Measurements from ENCODE around the gene TMEM40.
"Not testable (repeated sequence)": the region's sequence is repeated elsewhere in the genome, so short reads cannot be mapped to it uniquely, and the experiment has no call there.

Gene TMEM40

GRCh38 chr3:12775970-12776369 lies 16.9 kb upstream of the TMEM40 start:
- not testable (repeated sequence) for DNase-seq (ENCODE audit: low read depth in 2 of 2)

- no peak for DNase-seq (ENCODE audit: low read depth in 2 of 2)
Observed at GRCh38 chr3:12775226-12775625, 16.2 kb upstream of the TMEM40 start.

GRCh38 chr3:12774619-12775018 lies 15.6 kb upstream of the TMEM40 start:
- no peak for DNase-seq (ENCODE audit: low read depth in 2 of 2)

GRCh38 chr3:12773710-12774086 lies 14.6 kb upstream of the TMEM40 start:
- DNase-seq (ENCODE audit: low read depth in 2 of 2): no peak

- no peak for DNase-seq (ENCODE audit: low read depth in 2 of 2)
Observed at GRCh38 chr3:12773030-12773709, 14.1 kb upstream of the TMEM40 start.

- no peak for DNase-seq (ENCODE audit: low read depth in 2 of 2)
Observed at GRCh38 chr3:12772462-12772861, 13.4 kb upstream of the TMEM40 start.

- no peak for DNase-seq (ENCODE audit: low read depth in 2 of 2)
Observed at GRCh38 chr3:12771236-12771635, 12.2 kb upstream of the TMEM40 start.

- no peak for DNase-seq (ENCODE audit: low read depth in 2 of 2)
Observed at GRCh38 chr3:12769761-12770160, 10.7 kb upstream of the TMEM40 start.

GRCh38 chr3:12768579-12769527 lies 9.8 kb upstream of the TMEM40 start:
- no peak for DNase-seq (ENCODE audit: low read depth in 2 of 2)

GRCh38 chr3:12766541-12766940 lies 7.5 kb upstream of the TMEM40 start:
- no peak for DNase-seq (ENCODE audit: low read depth in 2 of 2)

GRCh38 chr3:12764171-12764776 lies 5.2 kb upstream of the TMEM40 start:
- DNase-seq (ENCODE audit: low read depth in 2 of 2): no peak

- no peak for DNase-seq (ENCODE audit: low read depth in 2 of 2)
Observed at GRCh38 chr3:12759693-12760565, 870 bp upstream of the TMEM40 start.

- no peak for DNase-seq (ENCODE audit: low read depth in 2 of 2)
Observed at GRCh38 chr3:12758025-12758781, 856 bp downstream of the TMEM40 start.

- no peak for DNase-seq (ENCODE audit: low read depth in 2 of 2)
Observed at GRCh38 chr3:12756635-12757034, 2.4 kb downstream of the TMEM40 start.

- DNase-seq (ENCODE audit: low read depth in 2 of 2): no peak
Observed at GRCh38 chr3:12756175-12756574, 2.9 kb downstream of the TMEM40 start.

GRCh38 chr3:12755754-12756153 lies 3.3 kb downstream of the TMEM40 start:
- DNase-seq (ENCODE audit: low read depth in 2 of 2): no peak

- no peak for DNase-seq (ENCODE audit: low read depth in 2 of 2)
Observed at GRCh38 chr3:12754313-12754712, 4.7 kb downstream of the TMEM40 start.

- DNase-seq (ENCODE audit: low read depth in 2 of 2): no peak
Observed at GRCh38 chr3:12753275-12754028, 5.6 kb downstream of the TMEM40 start.

- DNase-seq (ENCODE audit: low read depth in 2 of 2): no peak
Observed at GRCh38 chr3:12752809-12753208, 6.2 kb downstream of the TMEM40 start.

GRCh38 chr3:12752102-12752501 lies 7.0 kb downstream of the TMEM40 start:
- no peak for DNase-seq (ENCODE audit: low read depth in 2 of 2)

Measured in activated CD4-positive, alpha-beta T cell treated with anti-CD3 and anti-CD28 coated beads for 24 hours (primary cell).